Body of pancreas (tissue), 4 donors: ENCODE measurements around the gene SPATA18. TPM values are rescaled to one million over a fixed set of nuclear protein-coding genes. Genes with fewer than 3 reads are reported as not detected.

ENCODE experiments used
- ATAC-seq: fragments of 150-250 bp; one replicate; pipeline ENCODE4 v1.9.1; 2016
- DNase-seq, 4 donors: peaks; one replicate each; pipeline ENCODE4 v3.0.0-alpha.2; 2019
- H3K27ac ChIP-seq, 4 donors: fragments of 200-600 bp; sonication (generic); 1 replicate in 3 of 4; 2 replicates in 1 of 4; pipeline versions ENCODE4 v1.5.1 to v1.6.1; 2016 to 2019; ENCODE audit warnings: mild to moderate bottlenecking in 1 of 4, mixed read lengths in 1 of 4, moderate library complexity in 1 of 4
- H3K27me3 ChIP-seq, 2 donors: fragments of 200-600 bp; sonication (generic); one replicate each; pipeline ENCODE4 v1.6.0; 2016; ENCODE audit warnings: mild to moderate bottlenecking in 1 of 2
- H3K36me3 ChIP-seq, 2 donors: fragments of 200-600 bp; sonication (generic); replicated peaks in 1 of 2; 2 replicates each; pipeline ENCODE4 v1.5.1; 2016; ENCODE audit warnings: low read depth in 2 of 2; ENCODE audit not compliant: insufficient read depth in 1 of 2
- H3K4me1 ChIP-seq: fragments of 200-600 bp; sonication (generic); one replicate; pipeline ENCODE4 v1.6.0; 2016
- H3K4me3 ChIP-seq, 2 donors: fragments of 200-600 bp; sonication (generic); 1 replicate in 1 of 2; 2 replicates in 1 of 2; pipeline ENCODE4 v1.5.1; 2016 to 2019
- H3K9me3 ChIP-seq, 3 donors: fragments of 200-600 bp; sonication (generic); 1 replicate in 2 of 3; 2 replicates in 1 of 3; pipeline ENCODE4 v1.5.1; 2016
- POLR2A ChIP-seq, 3 donors: fragments of 450-650 bp; IDR thresholded peaks; one replicate each; pipeline ENCODE4 v1.6.1; 2016; ENCODE audit warnings: antibody characterized with exemption in 3 of 3, mild to moderate bottlenecking in 2 of 3
- WGBS, 2 donors: methylation state at CpG; one replicate each; pipeline ENCODE4 v1.1.5; 2017; 5-methylcytosine and 5-hydroxymethylcytosine counted together
- intact Hi-C: fragments of 100-400 bp; cut with DNase I; formaldehyde crosslinking; loops from one replicate; pipeline ENCODE4 v1.15.1; 2023
- total RNA-seq, 2 donors: library from RNA; depleted of rRNA; stranded (reverse); fragments of >200 nt; gene quantifications; one replicate each; pipeline ENCODE4 v1.1.0, GENCODE V29; 2016
- TF ChIP-seq, protein P1 (sequence below), 7 experiments: fragments of 450-650 bp in 4 of 7; fragments of 200-600 bp in 3 of 7; sonication (generic) in 3 of 7; IDR thresholded peaks; one replicate each; pipeline ENCODE4 v1.5.1; 2016 to 2019; ENCODE audit warnings: antibody characterized with exemption in 7 of 7

SPATA18 gene
- total RNA-seq, 2 donors from 2014 or later, result 4.0 to 8.0 TPM

DNA sequence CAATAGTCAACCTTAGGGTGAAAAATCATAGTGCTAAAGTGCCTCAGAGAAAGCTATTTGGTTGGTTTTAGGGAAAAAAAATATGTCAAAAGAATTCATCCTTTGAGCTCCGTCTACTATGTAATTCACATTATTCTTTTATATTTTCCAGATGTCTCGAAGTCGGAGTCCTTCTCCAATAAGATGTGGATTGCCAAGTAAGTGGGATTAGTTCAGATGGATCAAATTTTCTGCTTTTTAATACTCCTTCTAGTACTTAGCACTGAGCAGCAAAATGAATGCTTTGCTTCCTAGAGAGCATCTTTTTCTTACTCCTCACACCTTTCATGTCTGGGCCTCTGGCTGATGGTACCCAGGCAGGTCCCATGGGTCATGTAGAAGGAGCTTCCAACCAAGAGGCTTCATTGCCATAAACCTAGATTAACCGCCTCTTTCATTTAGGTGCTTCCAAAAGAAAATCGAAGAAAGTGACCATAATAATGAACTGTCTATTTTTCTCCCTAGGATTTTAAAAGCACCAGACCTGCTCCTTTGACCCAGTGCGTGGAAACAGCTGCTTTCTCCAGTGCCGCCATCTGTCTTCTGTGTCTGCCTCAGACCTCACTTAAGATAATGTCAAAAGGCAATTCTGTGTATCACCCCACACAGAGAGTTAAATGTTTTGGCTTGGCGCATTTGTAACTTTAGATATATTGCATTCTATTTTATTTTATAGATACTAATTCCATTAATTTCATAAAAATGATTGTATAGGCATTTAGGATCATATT is 43.5 kb downstream of the SPATA18 start:
- 64 to 83% methylated on average over 8 of the region's 8 CpGs for WGBS, 2 donors
- H3K4me1 ChIP-seq, result no peaks in the 10 kb centered on the region
- no peaks in the 10 kb centered on the region for H3K27me3 ChIP-seq
- DNase-seq, result no peak
- no peak overlapping the region for H3K27ac ChIP-seq
- no peak for TF ChIP-seq POLR2A (IDR thresholded peaks at IDR 0.05)
- TF ChIP-seq, protein P1, sequence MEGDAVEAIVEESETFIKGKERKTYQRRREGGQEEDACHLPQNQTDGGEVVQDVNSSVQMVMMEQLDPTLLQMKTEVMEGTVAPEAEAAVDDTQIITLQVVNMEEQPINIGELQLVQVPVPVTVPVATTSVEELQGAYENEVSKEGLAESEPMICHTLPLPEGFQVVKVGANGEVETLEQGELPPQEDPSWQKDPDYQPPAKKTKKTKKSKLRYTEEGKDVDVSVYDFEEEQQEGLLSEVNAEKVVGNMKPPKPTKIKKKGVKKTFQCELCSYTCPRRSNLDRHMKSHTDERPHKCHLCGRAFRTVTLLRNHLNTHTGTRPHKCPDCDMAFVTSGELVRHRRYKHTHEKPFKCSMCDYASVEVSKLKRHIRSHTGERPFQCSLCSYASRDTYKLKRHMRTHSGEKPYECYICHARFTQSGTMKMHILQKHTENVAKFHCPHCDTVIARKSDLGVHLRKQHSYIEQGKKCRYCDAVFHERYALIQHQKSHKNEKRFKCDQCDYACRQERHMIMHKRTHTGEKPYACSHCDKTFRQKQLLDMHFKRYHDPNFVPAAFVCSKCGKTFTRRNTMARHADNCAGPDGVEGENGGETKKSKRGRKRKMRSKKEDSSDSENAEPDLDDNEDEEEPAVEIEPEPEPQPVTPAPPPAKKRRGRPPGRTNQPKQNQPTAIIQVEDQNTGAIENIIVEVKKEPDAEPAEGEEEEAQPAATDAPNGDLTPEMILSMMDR (IDR thresholded peaks at IDR 0.05), result no peak
- no peak for ATAC-seq
- no peak overlapping the region for H3K4me3 ChIP-seq
- no peaks in the 10 kb centered on the region for H3K9me3 ChIP-seq
- no peaks in the 10 kb centered on the region for H3K36me3 ChIP-seq
- intact Hi-C loops, result no loop called here

DNA sequence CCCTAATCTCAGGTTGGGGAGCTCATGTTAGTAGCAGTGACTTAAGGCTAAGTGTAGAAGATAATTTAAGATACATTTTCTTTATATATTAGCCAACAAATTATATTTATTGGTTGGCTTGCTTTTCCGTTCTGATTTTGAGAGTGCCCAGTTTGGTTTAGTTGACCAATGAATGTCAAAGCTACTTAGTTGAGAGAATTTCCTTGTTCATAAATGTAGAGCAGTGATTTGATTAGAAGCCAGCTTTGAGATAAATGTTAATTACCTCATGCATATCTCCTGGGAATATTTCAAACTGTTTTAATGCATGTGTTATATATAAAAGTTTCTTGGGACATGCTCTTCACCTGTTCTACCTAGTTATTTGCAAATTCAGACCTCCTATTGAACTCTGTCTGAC is 44.3 kb downstream of the SPATA18 start:
- H3K27ac ChIP-seq, result no peak overlapping the region
- no peaks in the 10 kb centered on the region for H3K36me3 ChIP-seq
- intact Hi-C loops, result no loop called here
- ATAC-seq (no peak), DNase-seq (no peak)
- no peaks in the 10 kb centered on the region for H3K4me1 ChIP-seq
- TF ChIP-seq, protein P1 (IDR thresholded peaks at IDR 0.05), result no peak
- no peak for TF ChIP-seq POLR2A (IDR thresholded peaks at IDR 0.05)
- 67 to 77% methylated on average over 1 of the region's 1 CpG for WGBS, 2 donors
- H3K27me3 ChIP-seq, result no peaks in the 10 kb centered on the region
- no peaks in the 10 kb centered on the region for H3K9me3 ChIP-seq
- no peak overlapping the region for H3K4me3 ChIP-seq

DNA sequence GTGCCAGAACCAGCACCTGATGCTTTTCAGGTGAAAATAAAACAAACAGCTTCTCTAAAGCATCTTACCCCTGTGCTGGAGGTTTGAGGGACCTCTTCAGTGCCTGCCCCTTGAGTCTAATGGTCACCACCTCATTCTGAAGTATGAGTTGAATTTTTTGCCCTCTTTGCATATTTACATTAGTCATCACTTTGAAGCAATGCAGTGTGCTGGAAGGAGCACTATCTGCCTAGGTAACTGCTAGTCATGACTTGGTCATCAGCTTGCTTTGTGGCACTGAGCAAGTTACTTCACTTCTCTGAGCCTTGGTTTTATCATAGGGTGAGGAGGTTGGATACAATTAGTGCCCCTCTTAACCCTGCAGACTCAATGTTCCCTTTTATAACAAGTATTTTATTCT is 44.9 kb downstream of the SPATA18 start:
- intact Hi-C loops, result no loop called here
- Histone ChIP-seq H3K4me1 (no peaks in the 10 kb centered on the region), H3K4me3 (no peak overlapping the region), H3K9me3 (no peaks in the 10 kb centered on the region), H3K27me3 (no peaks in the 10 kb centered on the region), H3K27ac (no peak overlapping the region), H3K36me3 (no peaks in the 10 kb centered on the region)
- DNase-seq, result no peak
- ATAC-seq, result no peak
- TF ChIP-seq POLR2A (IDR thresholded peaks at IDR 0.05), result no peak
- TF ChIP-seq, protein P1 (IDR thresholded peaks at IDR 0.05), result no peak

DNA sequence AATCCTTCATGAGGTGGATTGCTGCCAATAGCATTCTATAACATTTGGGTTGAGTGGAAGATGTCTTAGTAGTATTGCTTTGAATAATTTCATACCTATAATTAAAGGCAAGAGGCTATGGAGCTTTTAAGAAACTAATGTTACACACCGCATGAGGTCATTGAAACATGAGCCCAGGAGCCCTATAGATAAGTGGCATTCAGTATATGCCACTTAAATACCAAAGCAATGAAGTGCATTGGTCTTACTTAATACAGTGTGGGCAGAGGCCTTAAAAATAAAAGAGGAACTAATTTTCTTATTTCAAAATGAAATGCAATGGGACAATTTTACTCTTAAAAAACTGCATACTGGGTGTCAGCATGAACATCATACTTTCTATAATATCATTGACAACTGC is 47.5 kb downstream of the SPATA18 start:
- intact Hi-C loops, result no loop called here
- ATAC-seq (no peak), DNase-seq (no peak)
- Histone ChIP-seq H3K4me3 (no peak overlapping the region), H3K27me3 (no peaks in the 10 kb centered on the region), H3K36me3 (no peaks in the 10 kb centered on the region), H3K9me3 (no peaks in the 10 kb centered on the region), H3K4me1 (no peaks in the 10 kb centered on the region), H3K27ac (no peak overlapping the region)
- 84 to 92% methylated on average over 1 of the region's 1 CpG for WGBS, 2 donors
- TF ChIP-seq, protein P1 (IDR thresholded peaks at IDR 0.05), result no peak
- TF ChIP-seq POLR2A (IDR thresholded peaks at IDR 0.05), result no peak

DNA sequence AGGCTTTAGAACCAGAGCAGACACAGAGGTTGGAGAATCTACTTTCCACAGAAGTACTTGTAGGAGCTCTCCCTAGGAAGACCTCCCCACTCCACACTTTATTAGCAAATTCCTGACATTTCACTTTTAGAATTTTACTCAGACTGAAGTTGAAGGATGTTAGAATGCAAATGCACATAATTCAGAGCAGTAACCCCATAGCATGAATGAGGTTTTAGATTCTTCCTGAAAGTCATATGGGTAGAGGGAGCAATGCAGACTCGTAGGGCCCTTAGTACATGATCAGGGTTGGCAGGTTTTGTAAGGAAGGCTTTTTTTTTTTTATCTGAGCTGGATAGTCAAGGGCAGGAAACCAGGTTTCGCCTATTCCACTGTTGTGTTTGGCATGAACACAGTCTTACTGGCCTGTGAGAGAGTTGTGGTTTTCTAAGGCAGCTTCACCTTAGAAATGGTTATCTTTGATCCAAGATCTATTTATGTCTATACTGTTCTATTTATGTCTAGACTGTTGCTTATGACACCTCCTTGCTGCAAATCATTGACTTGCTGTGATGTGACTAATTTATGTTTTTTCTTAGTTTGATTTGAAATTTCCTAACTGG is 48.9 kb downstream of the SPATA18 start:
- no peaks in the 10 kb centered on the region for H3K36me3 ChIP-seq
- H3K9me3 ChIP-seq, result no peaks in the 10 kb centered on the region
- DNase-seq, result no peak
- H3K4me3 ChIP-seq, result no peak overlapping the region
- ATAC-seq, result no peak
- no peaks in the 10 kb centered on the region for H3K27me3 ChIP-seq
- 27 to 45% methylated on average over 2 of the region's 2 CpGs for WGBS, 2 donors
- TF ChIP-seq, protein P1 (IDR thresholded peaks at IDR 0.05), result no peak
- TF ChIP-seq POLR2A (IDR thresholded peaks at IDR 0.05), result no peak
- H3K27ac ChIP-seq, result no peak overlapping the region
- no peaks in the 10 kb centered on the region for H3K4me1 ChIP-seq
- intact Hi-C loops, result no loop called here
